ENCODE results near the gene SORCS2. TPM values are rescaled to one million over a fixed set of nuclear protein-coding genes. Genes with fewer than 3 reads are reported as not detected.

The SORCS2 gene
- total RNA-seq, 1 experiment from 2014 or later: 0.91 TPM

- DNase-seq (ENCODE audit: low read depth): no peak
Observed at GRCh38 chr4:7470522-7471128, 278.3 kb downstream of the SORCS2 start.

- no peak for DNase-seq (ENCODE audit: low read depth)
Observed at GRCh38 chr4:7472442-7473013, 280.2 kb downstream of the SORCS2 start.

- DNase-seq (ENCODE audit: low read depth): no peak
Observed at GRCh38 chr4:7473081-7473480, 280.7 kb downstream of the SORCS2 start.

GRCh38 chr4:7474320-7474719 lies 282.0 kb downstream of the SORCS2 start:
- DNase-seq (ENCODE audit: low read depth): no peak

DNA sequence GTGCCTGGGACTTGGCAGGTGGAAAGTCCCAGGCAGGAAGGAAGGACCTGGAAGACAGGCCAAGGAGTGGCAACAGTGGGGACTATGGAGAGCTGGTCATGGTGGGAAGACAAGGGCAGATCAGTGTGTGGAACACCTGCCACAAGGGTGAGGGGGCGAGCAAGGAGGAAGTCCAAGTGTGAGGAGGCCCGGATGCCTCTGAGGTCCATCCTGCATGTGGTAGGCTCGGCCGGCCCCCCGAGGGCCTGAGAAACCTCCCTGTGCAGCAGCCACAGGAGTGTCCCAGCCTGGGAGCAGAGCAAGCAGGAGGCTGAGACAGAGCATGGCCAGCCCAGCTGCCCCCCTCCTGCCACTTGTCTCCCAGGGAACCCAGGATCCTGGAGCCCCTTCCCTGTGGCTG lies 282.9 kb downstream of the SORCS2 start:
- no peak for DNase-seq (ENCODE audit: low read depth)

GRCh38 chr4:7476820-7477219 lies 284.5 kb downstream of the SORCS2 start:
- DNase-seq (ENCODE audit: low read depth): no peak

DNA sequence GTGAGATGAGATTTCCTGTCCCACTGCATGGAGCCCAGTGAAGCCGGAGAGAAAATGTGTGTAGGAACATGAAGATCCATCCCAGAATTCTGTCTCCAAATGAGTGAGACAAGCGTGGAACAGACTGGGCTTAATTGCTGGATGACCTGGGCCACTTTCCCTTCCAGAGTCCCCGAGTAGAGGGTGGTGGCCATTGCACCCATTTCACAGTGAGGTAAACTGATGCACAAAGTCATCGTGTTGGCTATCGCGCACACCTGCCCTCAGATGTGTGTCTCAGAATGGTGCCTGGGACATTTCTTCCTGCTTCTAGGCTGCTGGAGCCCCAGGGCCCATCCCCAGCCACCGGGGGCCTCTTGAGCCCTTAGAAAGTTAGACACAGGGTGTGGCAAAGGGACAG lies 285.4 kb downstream of the SORCS2 start:
- DNase-seq (ENCODE audit: low read depth): no peak

DNA sequence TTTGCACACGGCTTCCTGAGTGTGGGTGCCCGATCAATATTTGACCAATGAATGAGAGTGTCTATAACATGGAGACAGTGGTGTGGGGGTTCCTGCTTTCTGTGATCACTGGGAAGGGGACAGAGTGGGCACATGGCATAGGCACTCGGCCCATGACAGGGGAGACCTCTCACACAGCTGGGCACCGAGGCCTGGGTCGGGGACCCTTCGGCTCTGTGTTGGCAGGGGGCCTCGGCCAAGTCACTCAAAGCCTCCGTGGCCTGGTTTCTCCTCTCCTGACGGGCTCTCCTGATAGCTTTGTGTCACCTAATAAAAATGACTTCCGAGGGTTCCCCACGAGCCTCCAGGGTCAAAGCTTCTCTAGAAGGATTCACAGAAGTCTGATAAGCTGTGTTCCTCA lies 286.3 kb downstream of the SORCS2 start:
- DNase-seq (ENCODE audit: low read depth): no peak

GRCh38 chr4:7480423-7480822 lies 288.1 kb downstream of the SORCS2 start:
- DNase-seq (ENCODE audit: low read depth): no peak

- no peak for DNase-seq (ENCODE audit: low read depth)
Observed at GRCh38 chr4:7481227-7481626, 288.9 kb downstream of the SORCS2 start.

DNA sequence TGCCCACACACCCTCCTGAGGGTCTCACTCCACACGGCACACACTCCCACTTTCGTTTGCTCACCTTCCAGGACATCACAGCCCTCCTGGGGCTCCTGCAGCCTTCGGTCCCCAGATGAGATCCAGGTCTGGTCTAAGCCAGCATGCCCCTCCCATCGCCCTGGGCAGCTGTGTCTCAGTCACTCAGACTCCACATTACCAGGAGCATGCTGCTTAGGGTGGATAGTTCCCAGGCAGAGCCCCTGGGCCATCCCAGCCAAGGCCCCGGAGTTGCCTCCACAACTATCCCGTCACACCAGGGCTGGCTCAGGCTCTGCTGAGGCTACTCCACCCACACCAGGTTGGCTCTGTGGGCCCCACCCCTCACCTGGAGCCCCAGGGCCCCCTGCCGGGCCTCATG lies 292.8 kb downstream of the SORCS2 start:
- DNase-seq (ENCODE audit: low read depth): no peak

GRCh38 chr4:7486101-7486500 lies 293.8 kb downstream of the SORCS2 start:
- no peak for DNase-seq (ENCODE audit: low read depth)

DNA sequence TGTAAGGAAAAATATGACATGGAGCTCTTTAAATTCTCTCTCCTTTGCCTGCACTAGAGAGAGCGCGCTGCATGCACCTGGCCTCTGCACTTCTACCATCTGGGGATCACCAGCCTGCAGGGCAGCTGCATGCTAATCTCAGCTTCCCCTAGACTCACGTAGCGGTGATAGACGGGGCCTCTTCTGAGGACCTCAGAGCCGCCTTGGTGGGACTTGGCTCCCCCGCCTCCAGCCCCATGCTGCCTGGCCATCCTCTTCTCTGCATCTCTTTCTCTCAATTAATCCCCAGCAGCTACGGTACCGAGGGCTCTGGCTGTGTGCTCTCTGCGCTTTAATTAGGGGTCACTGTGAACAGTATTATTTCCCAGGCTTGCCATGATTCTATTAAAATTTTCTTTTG lies 295.2 kb downstream of the SORCS2 start:
- no peak for DNase-seq (ENCODE audit: low read depth)

DNA sequence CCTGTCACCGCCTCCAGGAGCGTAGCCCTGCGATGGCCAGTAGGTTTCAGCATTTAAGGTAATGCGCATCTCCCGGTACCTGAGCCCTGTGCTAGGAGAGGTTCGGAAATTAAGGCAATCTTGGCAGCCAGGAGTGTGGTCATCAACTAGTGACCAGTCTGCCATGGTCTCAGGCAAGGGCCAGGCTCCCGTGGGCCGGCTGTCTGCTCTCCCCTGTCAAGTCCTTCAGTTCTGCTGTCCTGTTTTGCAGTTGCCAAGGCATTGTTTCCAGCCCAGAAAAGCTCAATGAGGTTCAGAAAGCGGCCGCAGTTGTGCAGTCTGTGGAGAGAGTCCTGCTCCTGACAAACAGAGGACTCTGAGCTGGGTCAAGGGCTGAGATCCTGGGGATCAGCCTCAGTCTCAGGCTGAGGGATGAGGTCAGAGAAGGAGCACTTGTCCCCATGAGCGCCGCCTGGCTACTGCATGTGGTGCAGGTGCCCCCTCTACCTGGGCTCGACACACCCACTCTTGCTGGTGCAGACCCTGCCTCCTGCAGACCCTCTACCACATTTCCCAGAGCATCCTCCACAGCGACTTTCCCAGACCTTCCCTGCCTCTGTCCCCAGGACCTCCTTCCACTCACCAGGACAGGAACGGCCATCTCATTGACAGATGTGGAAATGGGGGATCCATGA lies 295.8 kb downstream of the SORCS2 start:
- no peak for DNase-seq (ENCODE audit: low read depth)

DNA sequence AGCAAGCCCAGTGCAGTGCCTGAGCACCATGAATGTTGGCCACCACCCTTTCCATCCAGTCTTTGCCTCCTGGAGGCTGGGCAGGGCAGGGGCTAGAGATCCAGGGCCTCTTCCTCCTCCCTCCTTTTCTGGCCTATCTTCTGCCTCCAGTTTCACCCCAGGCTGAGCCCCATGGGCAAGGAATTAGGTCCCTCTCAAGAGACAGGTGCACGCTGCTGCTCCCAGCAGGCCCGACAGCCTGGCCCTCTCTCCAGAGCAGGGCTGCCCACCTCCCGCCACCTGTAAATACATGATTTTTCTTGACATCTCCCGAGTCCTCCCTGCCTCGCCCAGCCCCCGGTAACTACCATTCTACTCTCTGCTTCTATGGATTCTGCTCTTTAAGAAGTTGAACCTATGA lies 299.6 kb downstream of the SORCS2 start:
- no peak for DNase-seq (ENCODE audit: low read depth)

DNA sequence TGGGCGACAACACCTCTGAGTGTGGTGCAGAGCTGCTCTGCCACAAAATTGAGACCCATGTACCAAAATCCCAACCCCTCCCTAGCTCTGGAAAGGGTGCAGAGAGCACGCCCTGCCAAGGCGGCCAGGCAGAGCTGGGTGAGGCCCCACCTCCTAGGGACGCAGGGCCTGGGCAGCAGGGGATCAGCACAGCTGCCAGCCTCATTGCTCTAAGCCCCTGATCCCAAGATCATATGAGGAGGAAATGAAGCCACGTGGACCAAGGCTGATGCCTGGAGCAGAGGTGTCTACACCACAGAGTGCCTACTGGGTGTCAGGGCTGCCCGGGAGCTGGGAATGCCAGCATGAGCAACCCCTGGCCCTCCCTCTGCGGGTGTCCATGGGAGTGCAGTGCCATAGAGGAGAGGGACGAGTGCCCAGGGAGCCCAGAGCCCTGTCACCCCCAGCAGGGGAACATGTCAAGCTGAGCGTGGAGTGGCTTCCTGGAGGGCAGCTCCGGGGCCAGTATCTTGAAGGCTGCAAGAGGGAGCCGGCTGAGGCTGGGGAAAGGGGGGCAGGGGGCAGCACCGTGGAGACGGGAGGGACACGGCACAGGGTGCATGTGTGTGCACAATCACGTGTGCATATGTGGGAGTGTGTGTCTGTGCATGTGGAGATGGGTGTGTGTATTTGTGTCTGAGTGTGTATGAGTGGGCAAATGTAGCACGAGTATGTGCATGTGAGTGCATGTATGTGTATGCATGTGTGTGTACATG lies 306.3 kb downstream of the SORCS2 start:
- DNase-seq (ENCODE audit: low read depth): no peak

DNA sequence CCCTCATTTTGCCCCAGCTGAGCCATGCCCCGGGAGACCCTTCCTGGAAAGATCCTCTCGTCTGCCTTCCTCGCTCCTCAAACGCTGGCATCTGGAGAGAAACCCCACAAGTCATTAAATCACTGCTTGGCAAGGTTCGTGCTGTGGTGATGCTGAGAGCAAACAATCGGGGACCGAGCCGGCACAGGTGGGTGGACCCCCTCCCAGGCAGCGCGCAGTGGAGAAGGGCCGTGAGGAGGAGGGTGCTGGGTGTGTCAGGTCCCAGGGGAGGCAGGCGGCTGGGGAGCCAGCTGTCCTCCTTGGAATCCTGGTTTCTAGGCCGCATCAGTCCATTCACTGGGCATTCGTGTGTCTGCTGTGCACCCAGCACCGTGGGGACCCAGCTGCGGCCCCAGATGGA lies 307.3 kb downstream of the SORCS2 start:
- DNase-seq (ENCODE audit: low read depth): no peak

DNA sequence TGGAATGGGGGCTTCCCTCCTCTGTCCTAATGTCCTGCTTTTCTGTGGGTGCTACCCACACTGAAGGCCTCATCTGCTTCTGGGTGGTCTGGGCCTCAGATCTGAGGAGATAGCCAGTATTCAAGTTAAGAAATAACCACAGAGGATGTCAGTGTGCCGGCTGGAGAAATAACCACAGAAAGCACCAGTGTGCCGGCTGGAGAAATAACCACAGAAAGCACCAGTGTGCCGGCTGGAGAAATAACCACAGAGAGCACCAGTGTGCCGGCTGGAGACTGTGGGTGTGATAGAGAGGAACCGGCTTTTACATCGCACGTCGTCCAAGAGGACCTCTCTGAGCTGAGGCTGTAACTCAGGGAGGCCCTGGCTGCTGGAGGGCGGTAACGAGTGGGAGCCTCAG lies 308.1 kb downstream of the SORCS2 start:
- DNase-seq (ENCODE audit: low read depth): no peak

DNA sequence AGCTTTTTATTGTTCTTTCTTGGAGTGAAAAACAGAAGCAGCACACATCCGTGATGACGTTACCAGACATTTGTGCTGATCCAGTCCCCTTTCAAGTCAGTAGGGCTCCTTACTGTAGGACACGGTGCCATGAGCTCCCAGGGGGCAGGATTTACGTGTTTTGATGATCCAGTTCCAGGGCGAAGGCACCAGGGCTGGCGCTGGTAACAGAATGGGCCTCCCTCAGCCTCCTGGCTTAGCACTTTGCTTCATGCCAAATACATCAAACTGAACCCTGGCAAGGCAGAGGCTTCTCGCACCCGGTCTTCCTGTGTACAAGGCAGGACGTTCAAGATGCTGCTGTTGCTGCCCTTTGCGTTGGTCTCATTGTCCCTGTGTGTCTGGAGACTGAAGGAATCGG lies 309.0 kb downstream of the SORCS2 start:
- DNase-seq (ENCODE audit: low read depth): no peak

GRCh38 chr4:7501873-7502272 lies 309.5 kb downstream of the SORCS2 start:
- DNase-seq (ENCODE audit: low read depth): no peak

- DNase-seq (ENCODE audit: low read depth): no peak
Observed at GRCh38 chr4:7503559-7504249, 311.4 kb downstream of the SORCS2 start.
